Lower leg skin (tissue), 4 donors: ENCODE measurements around the gene KYNU. TPM values are rescaled to one million over a fixed set of nuclear protein-coding genes. Genes with fewer than 3 reads are reported as not detected.
"Not testable (repeated sequence)": the region's sequence is repeated elsewhere in the genome, so short reads cannot be mapped to it uniquely, and the experiment has no call there.

Experiments used
- DNase-seq, 2 donors: peaks; one replicate each; pipeline ENCODE4 v3.0.0-alpha.2; 2019; ENCODE audit warnings: low spot score in 2 of 2
- H3K4me3 ChIP-seq: fragments of 200-600 bp; sonication (generic); 2 replicates; pipeline ENCODE4 v1.5.1; 2017; ENCODE audit warnings: mild to moderate bottlenecking, low read depth; ENCODE audit not compliant: poor library complexity, severe bottlenecking
- POLR2A ChIP-seq, 2 donors: fragments of 450-650 bp; IDR thresholded peaks; one replicate each; pipeline ENCODE4 v1.6.1; 2016 to 2017; ENCODE audit warnings: antibody characterized with exemption in 2 of 2, mild to moderate bottlenecking in 1 of 2, moderate library complexity in 1 of 2
- WGBS, 2 donors: methylation state at CpG; one replicate each; pipeline ENCODE4 v1.1.5; 2018; 5-methylcytosine and 5-hydroxymethylcytosine counted together
- intact Hi-C: fragments of 100-400 bp; cut with DNase I; formaldehyde crosslinking; loops from one replicate; pipeline ENCODE4 v1.15.0; 2023; ENCODE audit warnings: low total_unique reads
- total RNA-seq, 4 donors: library from RNA; depleted of rRNA; stranded (reverse); fragments of >200 nt; gene quantifications; one replicate each; pipeline ENCODE4 v1.1.0, GENCODE V29; 2016
- TF ChIP-seq, protein P1 (sequence below), 3 donors: fragments of 450-650 bp; IDR thresholded peaks; one replicate each; pipeline ENCODE4 v1.5.1; 2016; ENCODE audit warnings: antibody characterized with exemption in 3 of 3, mild to moderate bottlenecking in 3 of 3, moderate library complexity in 2 of 3

Gene KYNU
- total RNA-seq, 4 donors from 2014 or later: 1.2 to 6.1 (median 2.6) TPM

DNA sequence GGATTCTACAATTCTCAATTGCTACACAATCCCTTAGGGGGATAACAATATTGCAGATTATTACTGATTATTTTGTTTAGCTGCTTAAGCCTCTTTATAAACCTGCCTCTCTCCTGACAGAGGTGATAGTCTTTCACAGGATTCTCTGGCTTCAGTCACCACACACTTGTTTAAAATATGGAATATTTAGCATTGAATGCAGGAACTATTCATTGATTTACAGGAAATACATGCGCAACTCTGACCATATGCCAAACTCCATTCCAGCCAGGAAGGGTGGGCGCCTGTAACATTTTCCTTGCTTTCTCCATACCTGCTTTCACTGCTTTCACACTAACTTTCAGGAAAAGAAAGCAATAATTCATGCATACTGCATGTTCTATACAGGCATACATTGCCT is 207.0 kb downstream of the KYNU start:
- TF ChIP-seq, protein P1, sequence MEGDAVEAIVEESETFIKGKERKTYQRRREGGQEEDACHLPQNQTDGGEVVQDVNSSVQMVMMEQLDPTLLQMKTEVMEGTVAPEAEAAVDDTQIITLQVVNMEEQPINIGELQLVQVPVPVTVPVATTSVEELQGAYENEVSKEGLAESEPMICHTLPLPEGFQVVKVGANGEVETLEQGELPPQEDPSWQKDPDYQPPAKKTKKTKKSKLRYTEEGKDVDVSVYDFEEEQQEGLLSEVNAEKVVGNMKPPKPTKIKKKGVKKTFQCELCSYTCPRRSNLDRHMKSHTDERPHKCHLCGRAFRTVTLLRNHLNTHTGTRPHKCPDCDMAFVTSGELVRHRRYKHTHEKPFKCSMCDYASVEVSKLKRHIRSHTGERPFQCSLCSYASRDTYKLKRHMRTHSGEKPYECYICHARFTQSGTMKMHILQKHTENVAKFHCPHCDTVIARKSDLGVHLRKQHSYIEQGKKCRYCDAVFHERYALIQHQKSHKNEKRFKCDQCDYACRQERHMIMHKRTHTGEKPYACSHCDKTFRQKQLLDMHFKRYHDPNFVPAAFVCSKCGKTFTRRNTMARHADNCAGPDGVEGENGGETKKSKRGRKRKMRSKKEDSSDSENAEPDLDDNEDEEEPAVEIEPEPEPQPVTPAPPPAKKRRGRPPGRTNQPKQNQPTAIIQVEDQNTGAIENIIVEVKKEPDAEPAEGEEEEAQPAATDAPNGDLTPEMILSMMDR (IDR thresholded peaks at IDR 0.05): no peak
- no peak for TF ChIP-seq POLR2A (IDR thresholded peaks at IDR 0.05)
- WGBS, 2 donors: 81 to 89% methylated on average over 2 of the region's 2 CpGs
- intact Hi-C loops: no loop called here
- H3K4me3 ChIP-seq: no peak overlapping the region
- DNase-seq: no peak

- no peak overlapping the region for H3K4me3 ChIP-seq
- TF ChIP-seq POLR2A (IDR thresholded peaks at IDR 0.05): no peak
- TF ChIP-seq, protein P1 (IDR thresholded peaks at IDR 0.05): no peak
- intact Hi-C loops: no loop called here
- DNase-seq: no peak
- WGBS, 2 donors: 85 to 97% methylated on average over 1 of the region's 1 CpG
These were observed 207.8 kb downstream of the KYNU start for GRCh38 chr2:143085125-143085784.

DNA sequence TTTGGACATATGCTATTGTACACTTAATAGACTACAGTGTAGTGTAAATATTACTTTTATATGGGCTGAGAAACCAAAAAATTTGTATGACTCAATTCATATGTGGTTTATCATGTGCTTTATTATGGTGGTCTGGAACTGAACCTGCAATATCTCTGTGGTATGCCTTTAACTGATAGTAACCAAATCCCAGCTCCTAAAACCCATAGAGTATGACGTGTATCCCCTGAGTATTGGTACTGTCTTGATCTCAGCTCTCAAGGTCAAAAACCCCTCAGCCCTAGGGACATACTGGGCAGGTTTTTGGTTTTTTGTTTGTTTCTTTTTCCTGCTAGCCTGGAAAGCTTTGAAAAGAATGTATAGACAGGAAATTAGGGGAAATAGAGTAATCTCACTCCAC is 209.6 kb downstream of the KYNU start:
- intact Hi-C loops: no loop called here
- DNase-seq: no peak
- 54 to 58% methylated on average over 1 of the region's 1 CpG for WGBS, 2 donors
- TF ChIP-seq, protein P1 (IDR thresholded peaks at IDR 0.05): no peak
- TF ChIP-seq POLR2A (IDR thresholded peaks at IDR 0.05): no peak
- no peak overlapping the region for H3K4me3 ChIP-seq

GRCh38 chr2:143088388-143088787 is 210.9 kb downstream of the KYNU start:
- WGBS, 2 donors: 82 to 87% methylated on average over 4 of the region's 4 CpGs
- TF ChIP-seq, protein P1 (IDR thresholded peaks at IDR 0.05): no peak
- no peak for TF ChIP-seq POLR2A (IDR thresholded peaks at IDR 0.05)
- intact Hi-C loops: no loop called here
- DNase-seq: no peak
- no peak overlapping the region for H3K4me3 ChIP-seq

DNA sequence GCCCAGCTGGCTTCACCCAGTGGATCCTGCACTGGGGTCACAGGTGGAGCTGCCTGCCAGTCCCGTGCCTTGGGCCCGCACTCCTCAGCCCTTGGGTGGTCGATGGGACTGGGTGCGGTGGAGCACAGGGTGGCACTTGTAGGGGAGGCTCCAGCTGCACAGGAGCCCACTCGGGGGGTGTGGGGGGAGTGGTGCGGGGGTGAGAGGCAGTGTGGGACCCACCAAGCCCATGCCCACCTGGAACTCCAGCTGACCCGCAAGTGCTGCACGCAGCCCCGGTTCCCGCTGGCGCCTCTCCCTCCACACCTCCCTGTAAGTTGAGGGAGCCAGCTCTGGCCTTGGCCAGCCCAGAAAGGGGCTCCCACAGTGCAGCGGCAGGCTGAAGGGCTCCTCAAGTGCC is 212.1 kb downstream of the KYNU start:
- H3K4me3 ChIP-seq, DNase-seq, intact Hi-C loops: not testable (repeated sequence)
- WGBS, 2 donors: 95 to 100% methylated on average over 3 to 11 of the region's 12 CpGs
